Measurements from ENCODE around the gene CD99L2.

CD99L2 gene

DNA sequence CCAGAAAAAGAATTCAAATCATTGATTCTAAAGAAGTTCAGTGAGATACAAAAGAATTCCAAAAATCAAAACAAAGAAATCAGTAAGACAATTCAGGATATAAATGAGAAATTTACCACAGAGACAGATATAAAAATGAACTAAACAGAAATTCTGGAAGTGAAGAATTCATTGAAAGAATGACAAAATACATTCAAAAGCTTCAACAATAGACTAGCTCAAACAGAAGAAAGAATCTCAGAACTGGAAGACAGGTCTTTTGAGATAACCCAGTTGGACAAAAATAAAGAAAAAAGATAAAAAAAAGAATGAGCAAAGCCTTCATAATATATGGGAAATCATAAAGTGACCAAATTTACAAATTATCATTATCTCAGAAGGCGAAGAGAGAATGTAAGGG is 41.7 kb downstream of the CD99L2 start:
- Histone ChIP-seq H3K4me2 (ENCODE audit: low read length) (no peak overlapping the region), H3K36me3 (ENCODE audit: control insufficient read depth, low read length) (no peaks in the 10 kb centered on the region), H4K20me1 (ENCODE audit: control insufficient read depth, insufficient read depth, low read depth, low read length) (no peaks in the 10 kb centered on the region), H3K9me3 (ENCODE audit: control insufficient read depth, insufficient read depth, low read length) (no peaks in the 10 kb centered on the region), H3F3A (ENCODE audit: control insufficient read depth, insufficient read depth) (no peaks in the 10 kb centered on the region), H3K4me3 (ENCODE audit: low read length) (no peak overlapping the region), H3K79me2 (ENCODE audit: control insufficient read depth, low read length) (no peaks in the 10 kb centered on the region), H3K4me1 (ENCODE audit: control insufficient read depth, low read length) (no peaks in the 10 kb centered on the region), H3K27me3 (ENCODE audit: control insufficient read depth, low read length) (no peaks in the 10 kb centered on the region), H3K9me2 (replicated peaks; ENCODE audit: control insufficient read depth, low read length) (no peaks in the 10 kb centered on the region), H3K27ac (ENCODE audit: low read depth, low read length) (no peak overlapping the region)
- no peak for TF ChIP-seq EZH2phosphoT487 (IDR thresholded peaks at IDR 0.05; ENCODE audit: borderline replicate concordance, low read length)
- TF ChIP-seq, protein P1, sequence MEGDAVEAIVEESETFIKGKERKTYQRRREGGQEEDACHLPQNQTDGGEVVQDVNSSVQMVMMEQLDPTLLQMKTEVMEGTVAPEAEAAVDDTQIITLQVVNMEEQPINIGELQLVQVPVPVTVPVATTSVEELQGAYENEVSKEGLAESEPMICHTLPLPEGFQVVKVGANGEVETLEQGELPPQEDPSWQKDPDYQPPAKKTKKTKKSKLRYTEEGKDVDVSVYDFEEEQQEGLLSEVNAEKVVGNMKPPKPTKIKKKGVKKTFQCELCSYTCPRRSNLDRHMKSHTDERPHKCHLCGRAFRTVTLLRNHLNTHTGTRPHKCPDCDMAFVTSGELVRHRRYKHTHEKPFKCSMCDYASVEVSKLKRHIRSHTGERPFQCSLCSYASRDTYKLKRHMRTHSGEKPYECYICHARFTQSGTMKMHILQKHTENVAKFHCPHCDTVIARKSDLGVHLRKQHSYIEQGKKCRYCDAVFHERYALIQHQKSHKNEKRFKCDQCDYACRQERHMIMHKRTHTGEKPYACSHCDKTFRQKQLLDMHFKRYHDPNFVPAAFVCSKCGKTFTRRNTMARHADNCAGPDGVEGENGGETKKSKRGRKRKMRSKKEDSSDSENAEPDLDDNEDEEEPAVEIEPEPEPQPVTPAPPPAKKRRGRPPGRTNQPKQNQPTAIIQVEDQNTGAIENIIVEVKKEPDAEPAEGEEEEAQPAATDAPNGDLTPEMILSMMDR (IDR thresholded peaks at IDR 0.05; ENCODE audit: low read depth, low read length, poor library complexity, severe bottlenecking): no peak

DNA sequence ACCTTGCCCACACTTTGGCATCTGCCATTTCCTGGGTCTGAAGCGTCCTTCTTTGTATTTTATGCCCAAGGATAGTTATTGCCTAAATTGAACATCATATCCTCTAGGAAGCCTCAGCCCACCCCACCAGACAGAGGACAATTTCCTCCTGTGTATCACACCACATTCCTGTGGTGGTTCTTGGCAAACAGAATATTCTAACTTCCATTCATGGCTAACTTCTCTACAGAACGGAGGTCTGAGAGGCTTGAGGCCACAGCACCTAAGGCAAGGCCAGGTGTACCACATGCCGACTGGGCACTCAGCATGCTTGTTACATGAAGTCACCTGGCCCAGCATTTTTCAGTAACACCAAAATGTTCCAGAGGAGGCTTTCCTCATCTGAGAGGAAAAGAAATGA is 42.4 kb downstream of the CD99L2 start:
- Histone ChIP-seq H3K79me2 (ENCODE audit: control insufficient read depth, low read length) (no peaks in the 10 kb centered on the region), H3F3A (ENCODE audit: control insufficient read depth, insufficient read depth) (no peaks in the 10 kb centered on the region), H3K27ac (ENCODE audit: low read depth, low read length) (no peak overlapping the region), H3K4me2 (ENCODE audit: low read length) (no peak overlapping the region), H4K20me1 (ENCODE audit: control insufficient read depth, insufficient read depth, low read depth, low read length) (no peaks in the 10 kb centered on the region), H3K36me3 (ENCODE audit: control insufficient read depth, low read length) (no peaks in the 10 kb centered on the region), H3K9me3 (ENCODE audit: control insufficient read depth, insufficient read depth, low read length) (no peaks in the 10 kb centered on the region), H3K4me1 (ENCODE audit: control insufficient read depth, low read length) (no peaks in the 10 kb centered on the region), H3K27me3 (ENCODE audit: control insufficient read depth, low read length) (no peaks in the 10 kb centered on the region), H3K9me2 (replicated peaks; ENCODE audit: control insufficient read depth, low read length) (no peaks in the 10 kb centered on the region), H3K4me3 (ENCODE audit: low read length) (no peak overlapping the region)
- no peak for TF ChIP-seq EZH2phosphoT487 (IDR thresholded peaks at IDR 0.05; ENCODE audit: borderline replicate concordance, low read length)
- TF ChIP-seq, protein P1 (IDR thresholded peaks at IDR 0.05; ENCODE audit: low read depth, low read length, poor library complexity, severe bottlenecking): no peak

DNA sequence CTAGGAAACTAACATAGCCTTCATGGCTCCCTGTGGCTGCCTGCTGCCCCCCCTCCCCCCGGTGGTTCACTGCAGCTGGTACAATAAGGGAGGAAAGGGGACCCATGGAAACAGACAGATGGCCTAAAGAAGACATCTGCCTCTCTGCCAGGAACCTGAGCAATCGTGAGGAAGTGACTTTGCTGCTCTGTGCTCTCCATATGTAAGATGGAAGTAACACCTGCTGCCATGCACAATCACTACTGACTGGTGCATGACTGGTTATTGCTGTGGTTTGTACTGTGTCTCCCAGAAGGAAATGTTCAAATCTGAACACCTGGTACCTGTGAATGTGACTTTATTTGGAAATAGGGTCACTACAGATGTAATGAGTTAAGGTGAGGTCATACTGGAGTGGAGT is 43.6 kb downstream of the CD99L2 start:
- Histone ChIP-seq H3K79me2 (ENCODE audit: control insufficient read depth, low read length) (no peaks in the 10 kb centered on the region), H3K4me1 (ENCODE audit: control insufficient read depth, low read length) (no peaks in the 10 kb centered on the region), H3K9me2 (replicated peaks; ENCODE audit: control insufficient read depth, low read length) (no peaks in the 10 kb centered on the region), H3K9me3 (ENCODE audit: control insufficient read depth, insufficient read depth, low read length) (no peaks in the 10 kb centered on the region), H3K4me3 (ENCODE audit: low read length) (no peak overlapping the region), H4K20me1 (ENCODE audit: control insufficient read depth, insufficient read depth, low read depth, low read length) (no peaks in the 10 kb centered on the region), H3K27me3 (ENCODE audit: control insufficient read depth, low read length) (no peaks in the 10 kb centered on the region), H3K27ac (ENCODE audit: low read depth, low read length) (no peak overlapping the region), H3K4me2 (ENCODE audit: low read length) (no peak overlapping the region), H3K36me3 (ENCODE audit: control insufficient read depth, low read length) (no peaks in the 10 kb centered on the region), H3F3A (ENCODE audit: control insufficient read depth, insufficient read depth) (no peaks in the 10 kb centered on the region)
- TF ChIP-seq EZH2phosphoT487 (IDR thresholded peaks at IDR 0.05; ENCODE audit: borderline replicate concordance, low read length): no peak
- TF ChIP-seq, protein P1 (IDR thresholded peaks at IDR 0.05; ENCODE audit: low read depth, low read length, poor library complexity, severe bottlenecking): no peak
